Loucy (cell line): ENCODE results near the gene KPNA5.
A peak's percentile ranks its signal among the peaks of the same experiment; 100 is the strongest.
"Not testable (repeated sequence)": the region's sequence is repeated elsewhere in the genome, so short reads cannot be mapped to it uniquely, and the experiment has no call there.

Experiments used
- H2AFZ ChIP-seq: fragments of 200-600 bp; sonication (generic); 2 replicates; pipeline ENCODE4 v1.6.0; 2016; ENCODE audit warnings: antibody characterized with exemption, mild to moderate bottlenecking, low read length, moderate library complexity
- H3F3A ChIP-seq: fragments of 200-600 bp; 2 replicates; pipeline ENCODE4 v1.6.0; 2016; ENCODE audit warnings: antibody characterized with exemption, low read depth, mild to moderate bottlenecking
- H3K27me3 ChIP-seq: fragments of 200-600 bp; sonication (generic); 2 replicates; pipeline ENCODE4 v1.6.1; 2014; ENCODE audit warnings: low read length, mild to moderate bottlenecking; ENCODE audit not compliant: insufficient read depth, poor library complexity, severe bottlenecking
- H3K36me3 ChIP-seq: fragments of 200-600 bp; sonication (generic); 2 replicates; pipeline ENCODE4 v1.6.1; 2016; ENCODE audit warnings: low read length; ENCODE audit not compliant: insufficient read depth
- H3K4me1 ChIP-seq: fragments of 200-600 bp; sonication (generic); 2 replicates; pipeline ENCODE4 v1.5.1; 2014; ENCODE audit warnings: low read length, mild to moderate bottlenecking; ENCODE audit not compliant: insufficient read depth, poor library complexity, severe bottlenecking
- H3K4me2 ChIP-seq: fragments of 200-600 bp; sonication (generic); 2 replicates; pipeline ENCODE4 v1.6.0; 2014; ENCODE audit warnings: antibody characterized with exemption, low read length, low read depth, mild to moderate bottlenecking; ENCODE audit not compliant: poor library complexity, severe bottlenecking
- H3K4me3 ChIP-seq: fragments of 200-600 bp; sonication (generic); 2 replicates; pipeline ENCODE4 v1.5.1; 2014; ENCODE audit warnings: low read length, mild to moderate bottlenecking, mixed read lengths; ENCODE audit not compliant: poor library complexity, severe bottlenecking
- H3K79me2 ChIP-seq: fragments of 200-600 bp; sonication (generic); 2 replicates; pipeline ENCODE4 v1.6.1; 2014; ENCODE audit warnings: low read length; ENCODE audit not compliant: insufficient read depth
- H3K9ac ChIP-seq: fragments of 200-600 bp; sonication (generic); 2 replicates; pipeline ENCODE4 v1.6.0; 2014; ENCODE audit warnings: mild to moderate bottlenecking, low read depth, low read length, moderate library complexity; ENCODE audit not compliant: poor library complexity, severe bottlenecking
- H3K9me2 ChIP-seq: fragments of 200-600 bp; sonication (generic); replicated peaks from 2 replicates; pipeline ENCODE4 v1.6.1; 2016; ENCODE audit warnings: low read depth, low read length, mixed read lengths
- H3K9me3 ChIP-seq: fragments of 200-600 bp; sonication (generic); 2 replicates; pipeline ENCODE4 v1.6.1; 2014; ENCODE audit warnings: mild to moderate bottlenecking, antibody characterized with exemption, low read length, low read depth; ENCODE audit not compliant: insufficient read depth
- H4K20me1 ChIP-seq: fragments of 200-600 bp; sonication (generic); 2 replicates; pipeline ENCODE4 v1.6.0; 2014; ENCODE audit warnings: antibody characterized with exemption, low read length, mild to moderate bottlenecking; ENCODE audit not compliant: insufficient read depth, poor library complexity, severe bottlenecking
- CTCF ChIP-seq: fragments of 200-600 bp; sonication (generic); conservative IDR thresholded peaks from 2 replicates; pipeline ENCODE4 v1.5.1; 2014; ENCODE audit warnings: mild to moderate bottlenecking, antibody characterized with exemption, low read length
- EZH2phosphoT487 ChIP-seq: fragments of 200-600 bp; IDR thresholded peaks from 2 replicates; pipeline ENCODE4 v1.6.1; 2018; ENCODE audit warnings: antibody characterized with exemption, mild to moderate bottlenecking, moderate library complexity, borderline replicate concordance

KPNA5 gene

GRCh38 chr6:116661594-116661993 is 19.4 kb upstream of the KPNA5 start:
- peaks cover 35% of the 10 kb centered on the region for H4K20me1 ChIP-seq
- H3K4me1 ChIP-seq: peaks cover 56% of the 10 kb centered on the region
- no peaks in the 10 kb centered on the region for H3K9me2 ChIP-seq
- peak overlapping the region; percentile 99 for H3K4me3 ChIP-seq
- peak overlapping the region; percentile 51 for H3K9ac ChIP-seq
- TF ChIP-seq EZH2phosphoT487: no peak
- no peak for TF ChIP-seq CTCF
- no peaks in the 10 kb centered on the region for H3F3A ChIP-seq
- H2AFZ ChIP-seq: no peak overlapping the region
- H3K27me3 ChIP-seq: no peaks in the 10 kb centered on the region
- H3K36me3 ChIP-seq: peaks cover 12% of the 10 kb centered on the region; the same call in 1 of the 2 replicates
- peak overlapping the region; percentile 76 for H3K4me2 ChIP-seq
- no peaks in the 10 kb centered on the region for H3K9me3 ChIP-seq
- peaks cover 75% of the 10 kb centered on the region for H3K79me2 ChIP-seq

- no peaks in the 10 kb centered on the region for H3F3A ChIP-seq
- no peaks in the 10 kb centered on the region for H3K9me3 ChIP-seq
- H3K79me2 ChIP-seq: peaks cover 81% of the 10 kb centered on the region
- peaks cover 10% of the 10 kb centered on the region; the same call in 1 of the 2 replicates for H3K36me3 ChIP-seq
- peak overlapping the region; percentile 51 for H3K9ac ChIP-seq
- peaks cover 61% of the 10 kb centered on the region for H3K4me1 ChIP-seq
- H3K4me3 ChIP-seq: peak overlapping the region; percentile 99
- no peak for TF ChIP-seq CTCF
- no peak for TF ChIP-seq EZH2phosphoT487
- peaks cover 35% of the 10 kb centered on the region for H4K20me1 ChIP-seq
- no peaks in the 10 kb centered on the region for H3K9me2 ChIP-seq
- H2AFZ ChIP-seq: no peak overlapping the region
- H3K27me3 ChIP-seq: no peaks in the 10 kb centered on the region
- peak overlapping the region; percentile 76 for H3K4me2 ChIP-seq
These were observed 18.8 kb upstream of the KPNA5 start for GRCh38 chr6:116662202-116662601.

GRCh38 chr6:116663308-116663707 is 17.7 kb upstream of the KPNA5 start:
- Histone ChIP-seq H3K79me2 (peaks cover 91% of the 10 kb centered on the region), H3K4me2 (peak overlapping the region; percentile 76), H3K36me3 (peaks cover 1% of the 10 kb centered on the region; the same call in 1 of the 2 replicates), H3K9me3 (no peaks in the 10 kb centered on the region), H2AFZ (no peak overlapping the region), H3K9me2 (no peaks in the 10 kb centered on the region), H3F3A (no peaks in the 10 kb centered on the region), H3K4me3 (peak overlapping the region; percentile 99), H3K27me3 (no peaks in the 10 kb centered on the region), H4K20me1 (peaks cover 44% of the 10 kb centered on the region), H3K9ac (peak overlapping the region; percentile 6), H3K4me1 (peaks cover 69% of the 10 kb centered on the region)
- TF ChIP-seq EZH2phosphoT487 (no peak), CTCF (no peak)

GRCh38 chr6:116664169-116664568 is 16.8 kb upstream of the KPNA5 start:
- not testable (repeated sequence) for H3K9me3 ChIP-seq, H3K36me3 ChIP-seq, H3K27me3 ChIP-seq, H3K9me2 ChIP-seq, H3F3A ChIP-seq, H2AFZ ChIP-seq
- Histone ChIP-seq H3K4me2 (peak overlapping the region; percentile 76), H3K4me1 (peaks cover 69% of the 10 kb centered on the region), H4K20me1 (peaks cover 44% of the 10 kb centered on the region), H3K4me3 (peak overlapping the region; percentile 99), H3K9ac (peak overlapping the region; percentile 59), H3K79me2 (peaks cover 91% of the 10 kb centered on the region)
